HepG2 (cell line): ENCODE data around the gene MRPS5. TPM values are rescaled to one million over a fixed set of nuclear protein-coding genes. Genes with fewer than 3 reads are reported as not detected.

Experiments
- ATAC-seq: fragments of 200-7000 bp; cut with Tn5 transposase; 3 replicates; pipeline ENCODE4 v1.9.1; 2020; ENCODE audit warnings: mild to moderate bottlenecking, moderate library complexity
- BruUV-seq: library from RNA; stranded (reverse); fragments of 400-500 nt; replicated peaks from 2 replicates; lab custom pipeline; 2021; lab: Mats Ljungman, UMichigan
- CTCF ChIA-PET: fragments of 300-600 bp; formaldehyde crosslinking; extraction: SDS; loops from one replicate; lab custom pipeline; 2021; ENCODE audit warnings: low total read pairs, inconsistent platforms, low intra/inter-chr PET ratio; lab: Yijun Ruan, JAX
- POLR2A ChIA-PET: fragments of 350-600 bp; sonication (Branson Sonifier 250); formaldehyde crosslinking; loops from one replicate; lab custom pipeline; 2020; ENCODE audit warnings: antibody characterized with exemption, inconsistent platforms; lab: Yijun Ruan, JAX
- DNase-seq: peaks from one replicate; pipeline ENCODE4 v3.0.0-alpha.2; 2015; ENCODE audit warnings: low spot score
- FAIRE-seq: peaks from 3 replicates; lab custom pipeline; 2011; peaks lifted over from hg19 to GRCh38; lab: Jason Lieb, UNC
- H2AFZ ChIP-seq: one replicate; pipeline ENCODE4 v1.6.1; 2011; ENCODE audit warnings: low read length, inconsistent platforms
- H3K27ac ChIP-seq: fragments of 300-600 bp; 3 replicates; pipeline ENCODE4 v1.8.0; 2011; ENCODE audit warnings: mixed run types, mild to moderate bottlenecking, mixed read lengths, low read length, inconsistent platforms; ENCODE audit not compliant: insufficient read depth; ENCODE audit errors: extremely low read length
- H3K27me3 ChIP-seq, 2 experiments: fragments of 200-600 bp in 1 of 2; 2 replicates in 1 of 2; 3 replicates in 1 of 2; pipeline versions ENCODE4 v1.6.0 to v1.8.0; 2011; ENCODE audit warnings: low read length in 2 of 2, mild to moderate bottlenecking in 2 of 2, moderate library complexity in 2 of 2, inconsistent platforms in 1 of 2; ENCODE audit not compliant: insufficient read depth in 2 of 2, control insufficient read depth in 1 of 2
- H3K36me3 ChIP-seq, 2 experiments: fragments of 200-600 bp in 1 of 2; replicated peaks in 1 of 2; 2 replicates in 1 of 2; 3 replicates in 1 of 2; pipeline versions ENCODE4 v1.5.1 to v1.8.0; 2011; ENCODE audit warnings: low read length in 2 of 2, inconsistent platforms in 1 of 2; ENCODE audit not compliant: insufficient read depth in 2 of 2, control insufficient read depth in 1 of 2
- H3K4me1 ChIP-seq: 2 replicates; pipeline ENCODE4 v1.5.1; 2012; ENCODE audit warnings: low read length, inconsistent platforms; ENCODE audit not compliant: insufficient read depth
- H3K4me2 ChIP-seq: 2 replicates; pipeline ENCODE4 v1.6.0; 2011; ENCODE audit warnings: low read depth, low read length, inconsistent platforms
- H3K4me3 ChIP-seq, 3 experiments: fragments of 200-600 bp in 1 of 3; sonication (generic), shearing (Covaris generic) in 1 of 3; replicated peaks in 1 of 3; 2 replicates each; pipeline ENCODE4 v1.5.1; 2011 to 2016; ENCODE audit warnings: low read length in 3 of 3, inconsistent platforms in 2 of 3, low read depth in 2 of 3, mild to moderate bottlenecking in 2 of 3, control low read depth in 1 of 3, mixed read lengths in 1 of 3; ENCODE audit not compliant: insufficient read depth in 1 of 3
- H3K79me2 ChIP-seq: one replicate; pipeline ENCODE4 v1.6.1; 2011; ENCODE audit warnings: low read length, inconsistent platforms; ENCODE audit not compliant: insufficient read depth
- H3K9ac ChIP-seq: 2 replicates; pipeline ENCODE4 v1.6.0; 2011; ENCODE audit warnings: mild to moderate bottlenecking, low read depth, low read length, inconsistent platforms; ENCODE audit not compliant: insufficient read depth
- H3K9me3 ChIP-seq: 2 replicates; pipeline ENCODE4 v1.5.1; 2012; ENCODE audit warnings: mild to moderate bottlenecking, low read length
- H4K20me1 ChIP-seq: 2 replicates; pipeline ENCODE4 v1.6.0; 2011; ENCODE audit warnings: inconsistent platforms, mild to moderate bottlenecking, low read length, moderate library complexity; ENCODE audit not compliant: insufficient read depth
- EP300 ChIP-seq, 3 experiments: sonication (generic) in 1 of 3; formaldehyde crosslinking in 1 of 3; IDR thresholded peaks; 2 replicates each; pipeline versions ENCODE4 v1.5.1 to v1.6.1; 2011 to 2020; ENCODE audit warnings: low read depth in 2 of 3, low read length in 2 of 3, borderline replicate concordance in 1 of 3, improper control_type of control experiment in 1 of 3, mild to moderate bottlenecking in 1 of 3, missing genetic modification reagents in 1 of 3, moderate library complexity in 1 of 3
- IRF2 ChIP-seq: IDR thresholded peaks from 2 replicates; pipeline ENCODE4 v1.6.1; 2018; ENCODE audit warnings: missing genetic modification reagents, missing compliant biosample characterization
- NR2C2 ChIP-seq: sonication (generic); formaldehyde crosslinking; IDR thresholded peaks from 2 replicates; pipeline ENCODE4 v1.4.0; 2020; ENCODE audit warnings: missing genetic modification reagents, mild to moderate bottlenecking, moderate library complexity, borderline replicate concordance
- POLR2A ChIP-seq, 2 experiments: IDR thresholded peaks; 2 replicates each; pipeline ENCODE4 v1.6.1; 2011; ENCODE audit warnings: low read depth in 2 of 2, low read length in 2 of 2, mild to moderate bottlenecking in 1 of 2, moderate library complexity in 1 of 2; ENCODE audit not compliant: insufficient read depth in 1 of 2
- SAFB2 ChIP-seq: sonication (generic); formaldehyde crosslinking; IDR thresholded peaks from 2 replicates; pipeline ENCODE4 v1.5.1; 2020; ENCODE audit warnings: missing genetic modification reagents, low read depth, mild to moderate bottlenecking, borderline replicate concordance
- SOX6 ChIP-seq, 2 experiments: fragments of 450-650 bp in 1 of 2; sonication (generic) in 1 of 2; formaldehyde crosslinking in 1 of 2; IDR thresholded peaks; 2 replicates each; pipeline versions ENCODE4 v1.4.0 to v1.6.1; 2017 to 2020; ENCODE audit warnings: antibody characterized with exemption in 1 of 2, mild to moderate bottlenecking in 1 of 2, missing genetic modification reagents in 1 of 2
- ZNF230 ChIP-seq: sonication (generic); formaldehyde crosslinking; IDR thresholded peaks from 2 replicates; pipeline ENCODE4 v1.4.0; 2020; ENCODE audit warnings: mild to moderate bottlenecking, missing genetic modification reagents
- ZNF317 ChIP-seq: sonication (generic); formaldehyde crosslinking; IDR thresholded peaks from 2 replicates; pipeline ENCODE4 v1.5.0; 2020; ENCODE audit warnings: mild to moderate bottlenecking, missing genetic modification reagents
- ZNF891 ChIP-seq: sonication (generic); formaldehyde crosslinking; IDR thresholded peaks from 2 replicates; pipeline ENCODE4 v1.5.0; 2020; ENCODE audit warnings: mild to moderate bottlenecking, missing genetic modification reagents
- WGBS: methylation state at CpG from one replicate; pipeline ENCODE4 v1.1.6; 2017; ENCODE audit warnings: low lambda C conversion rate; 5-methylcytosine and 5-hydroxymethylcytosine counted together
- in situ Hi-C: cut with HindIII; loops from 2 replicates; pipeline ENCODE4 v1.10.0; 2017; ENCODE audit warnings: low pct_unique_long_range_greater_than_20kb; ENCODE audit not compliant: extremely low pct_ligation_motif_present
- intact Hi-C: fragments of 100-400 bp; cut with micrococcal nuclease; formaldehyde crosslinking; loops from one replicate; pipeline ENCODE4 v1.10.0; 2022; ENCODE audit not compliant: unreplicated experiment
- polyA plus RNA-seq, 8 experiments: library from polyadenylated mRNA; depleted of rRNA in 3 of 8; stranded (reverse) in 7 of 8; unstranded in 1 of 8; fragments of >200 nt; fragmentation: Illumina TruSeq in 4 of 8; extraction: Trizol in 4 of 8; gene quantifications; 2 replicates each; pipeline versions ENCODE4 v1.2.1 to v1.2.3, GENCODE V29; 2011 to 2016; ENCODE audit warnings: low read depth in 4 of 8, missing spikeins in 1 of 8, mixed read lengths in 1 of 8; ENCODE audit not compliant: insufficient read depth in 1 of 8
- total RNA-seq, 5 experiments: library from RNA; depleted of rRNA; stranded (reverse); fragments of >200 nt; fragmentation: Illumina TruSeq; extraction: Trizol; gene quantifications; 2 replicates each; pipeline ENCODE4 v1.2.3, GENCODE V29; 2016; ENCODE audit warnings: low read depth in 1 of 5
- TF ChIP-seq, protein P1 (sequence below): sonication (generic); formaldehyde crosslinking; IDR thresholded peaks from 2 replicates; pipeline ENCODE4 v1.8.1; 2023; ENCODE audit warnings: missing genetic modification reagents, mild to moderate bottlenecking, borderline replicate concordance
- TF ChIP-seq, protein P2 (sequence below): IDR thresholded peaks from 2 replicates; pipeline ENCODE4 v1.6.1; 2016
- TF ChIP-seq, protein P3 (sequence below): sonication (generic); formaldehyde crosslinking; IDR thresholded peaks from 2 replicates; pipeline ENCODE4 v1.5.0; 2020; ENCODE audit warnings: mild to moderate bottlenecking, missing genetic modification reagents
- TF ChIP-seq, protein P4 (sequence below): sonication (generic); formaldehyde crosslinking; IDR thresholded peaks from 2 replicates; pipeline ENCODE4 v1.8.0; 2022; ENCODE audit warnings: missing genetic modification reagents, mild to moderate bottlenecking, moderate library complexity, borderline replicate concordance

The MRPS5 gene
- total and polyA plus RNA-seq, 2 of the 13 experiments (the other 11 are each of a cell fraction or from before 2014, with no cell fraction given), result 98.8 to 134 TPM

DNA sequence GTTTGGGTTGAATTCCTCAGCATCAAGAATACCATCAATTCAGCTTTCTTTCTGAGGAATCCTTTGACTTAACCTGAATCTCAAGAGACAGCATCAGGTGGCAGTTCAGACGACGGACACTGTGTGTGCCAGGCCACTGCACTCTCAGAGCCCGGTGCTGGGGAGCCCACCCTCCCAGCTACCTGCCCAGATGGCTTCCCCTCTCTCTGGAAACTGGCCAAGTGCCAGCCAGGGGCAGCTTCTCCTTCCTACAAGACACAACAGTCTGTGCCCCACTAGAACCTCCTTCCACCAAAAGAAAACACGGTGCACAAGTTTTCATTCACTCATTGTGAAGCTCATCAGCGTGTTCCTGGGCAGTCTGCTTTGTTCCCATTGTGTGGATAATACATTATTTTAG lies 67.6 kb downstream of the MRPS5 start:
- WGBS, result 12% methylated on average over 5 of the region's 5 CpGs
- ATAC-seq (no peak), DNase-seq (no peak), FAIRE-seq (no peak)
- Histone ChIP-seq H2AFZ (no peak overlapping the region), H3K4me3 (no peak overlapping the region), H3K9ac (no peak overlapping the region), H3K27ac (no peak overlapping the region), H3K4me2 (no peak overlapping the region), H3K36me3 (no peaks in the 10 kb centered on the region), H4K20me1 (no peaks in the 10 kb centered on the region), H3K79me2 (no peaks in the 10 kb centered on the region), H3K27me3 (peaks cover 9 to 66% of the 10 kb centered on the region in 2 experiments), H3K4me1 (peaks cover 42% of the 10 kb centered on the region)
- CTCF ChIA-PET, result interaction anchor here (1.6 to 1.8 kb wide), 2 partner anchors 31 to 68 kb away, joined by 4 to 17 read pairs; no protein-coding TSS in a partner anchor
- intact Hi-C loops (no loop called here), in situ Hi-C loops (no loop called here)
- no TSS peak for BruUV-seq
- POLR2A ChIA-PET, result no interaction called here
- TF ChIP-seq IRF2 (no peak), EP300 (IDR thresholded peaks at IDR 0.05; ENCODE audit: low read depth in 2 of 2, low read length in 2 of 2) (no peak), EP300 (CRISPR knock-in tag; IDR thresholded peaks at IDR 0.05; ENCODE audit: borderline replicate concordance) (no peak), ZNF891 (CRISPR knock-in tag) (no peak), SAFB2 (no peak), ZNF230 (CRISPR knock-in tag) (no peak), NR2C2 (no peak), POLR2A (IDR thresholded peaks at IDR 0.05; ENCODE audit: insufficient read depth in 1 of 2, low read depth in 2 of 2, low read length in 2 of 2) (no peak), ZNF317 (CRISPR knock-in tag) (no peak), SOX6 (IDR thresholded peaks at IDR 0.05) (no peak), SOX6 (CRISPR knock-in tag; IDR thresholded peaks at IDR 0.05) (no peak)
- TF ChIP-seq, protein P1, sequence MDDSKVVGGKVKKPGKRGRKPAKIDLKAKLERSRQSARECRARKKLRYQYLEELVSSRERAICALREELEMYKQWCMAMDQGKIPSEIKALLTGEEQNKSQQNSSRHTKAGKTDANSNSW, result no peak
- TF ChIP-seq, protein P2, sequence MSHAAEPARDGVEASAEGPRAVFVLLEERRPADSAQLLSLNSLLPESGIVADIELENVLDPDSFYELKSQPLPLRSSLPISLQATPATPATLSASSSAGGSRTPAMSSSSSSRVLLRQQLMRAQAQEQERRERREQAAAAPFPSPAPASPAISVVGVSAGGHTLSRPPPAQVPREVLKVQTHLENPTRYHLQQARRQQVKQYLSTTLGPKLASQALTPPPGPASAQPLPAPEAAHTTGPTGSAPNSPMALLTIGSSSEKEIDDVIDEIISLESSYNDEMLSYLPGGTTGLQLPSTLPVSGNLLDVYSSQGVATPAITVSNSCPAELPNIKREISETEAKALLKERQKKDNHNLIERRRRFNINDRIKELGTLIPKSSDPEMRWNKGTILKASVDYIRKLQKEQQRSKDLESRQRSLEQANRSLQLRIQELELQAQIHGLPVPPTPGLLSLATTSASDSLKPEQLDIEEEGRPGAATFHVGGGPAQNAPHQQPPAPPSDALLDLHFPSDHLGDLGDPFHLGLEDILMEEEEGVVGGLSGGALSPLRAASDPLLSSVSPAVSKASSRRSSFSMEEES (CRISPR knock-in tag), result no peak
- TF ChIP-seq, protein P3, sequence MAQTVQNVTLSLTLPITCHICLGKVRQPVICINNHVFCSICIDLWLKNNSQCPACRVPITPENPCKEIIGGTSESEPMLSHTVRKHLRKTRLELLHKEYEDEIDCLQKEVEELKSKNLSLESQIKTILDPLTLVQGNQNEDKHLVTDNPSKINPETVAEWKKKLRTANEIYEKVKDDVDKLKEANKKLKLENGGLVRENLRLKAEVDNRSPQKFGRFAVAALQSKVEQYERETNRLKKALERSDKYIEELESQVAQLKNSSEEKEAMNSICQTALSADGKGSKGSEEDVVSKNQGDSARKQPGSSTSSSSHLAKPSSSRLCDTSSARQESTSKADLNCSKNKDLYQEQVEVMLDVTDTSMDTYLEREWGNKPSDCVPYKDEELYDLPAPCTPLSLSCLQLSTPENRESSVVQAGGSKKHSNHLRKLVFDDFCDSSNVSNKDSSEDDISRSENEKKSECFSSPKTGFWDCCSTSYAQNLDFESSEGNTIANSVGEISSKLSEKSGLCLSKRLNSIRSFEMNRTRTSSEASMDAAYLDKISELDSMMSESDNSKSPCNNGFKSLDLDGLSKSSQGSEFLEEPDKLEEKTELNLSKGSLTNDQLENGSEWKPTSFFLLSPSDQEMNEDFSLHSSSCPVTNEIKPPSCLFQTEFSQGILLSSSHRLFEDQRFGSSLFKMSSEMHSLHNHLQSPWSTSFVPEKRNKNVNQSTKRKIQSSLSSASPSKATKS (CRISPR knock-in tag), result no peak
- TF ChIP-seq, protein P4, sequence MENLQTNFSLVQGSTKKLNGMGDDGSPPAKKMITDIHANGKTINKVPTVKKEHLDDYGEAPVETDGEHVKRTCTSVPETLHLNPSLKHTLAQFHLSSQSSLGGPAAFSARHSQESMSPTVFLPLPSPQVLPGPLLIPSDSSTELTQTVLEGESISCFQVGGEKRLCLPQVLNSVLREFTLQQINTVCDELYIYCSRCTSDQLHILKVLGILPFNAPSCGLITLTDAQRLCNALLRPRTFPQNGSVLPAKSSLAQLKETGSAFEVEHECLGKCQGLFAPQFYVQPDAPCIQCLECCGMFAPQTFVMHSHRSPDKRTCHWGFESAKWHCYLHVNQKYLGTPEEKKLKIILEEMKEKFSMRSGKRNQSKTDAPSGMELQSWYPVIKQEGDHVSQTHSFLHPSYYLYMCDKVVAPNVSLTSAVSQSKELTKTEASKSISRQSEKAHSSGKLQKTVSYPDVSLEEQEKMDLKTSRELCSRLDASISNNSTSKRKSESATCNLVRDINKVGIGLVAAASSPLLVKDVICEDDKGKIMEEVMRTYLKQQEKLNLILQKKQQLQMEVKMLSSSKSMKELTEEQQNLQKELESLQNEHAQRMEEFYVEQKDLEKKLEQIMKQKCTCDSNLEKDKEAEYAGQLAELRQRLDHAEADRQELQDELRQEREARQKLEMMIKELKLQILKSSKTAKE (CRISPR knock-in tag), result no peak
- TF ChIP-seq, all 625 proteins: peak for 0
- no peaks in the 10 kb centered on the region for H3K9me3 ChIP-seq
